GM12878 (cell line): ENCODE measurements around the gene LURAP1L.

Source experiments
- CTCF ChIP-seq, 3 experiments: IDR thresholded peaks in 2 of 3; conservative IDR thresholded peaks in 1 of 3; 2 replicates each; pipeline ENCODE4 v1.5.1; 2011; ENCODE audit warnings: low read depth in 3 of 3, low read length in 3 of 3, mild to moderate bottlenecking in 3 of 3, control low read depth in 2 of 3, moderate library complexity in 2 of 3, inconsistent platforms in 1 of 3, mixed read lengths in 1 of 3; ENCODE audit not compliant: control insufficient read depth in 2 of 3, insufficient read depth in 1 of 3; ENCODE audit errors: extremely low read depth in 1 of 3
- KDM1A ChIP-seq: fragments of 200-600 bp; sonication (generic); IDR thresholded peaks from 2 replicates; pipeline ENCODE4 v1.6.1; 2016; ENCODE audit warnings: borderline replicate concordance
- MXI1 ChIP-seq: fragments of 150-350 bp; IDR thresholded peaks from 2 replicates; pipeline ENCODE4 v1.6.1; 2011; ENCODE audit warnings: low read depth, mild to moderate bottlenecking, inconsistent platforms, low read length, improper control_type of control experiment
- MYC ChIP-seq: IDR thresholded peaks from 2 replicates; pipeline ENCODE4 v1.6.1; 2011; ENCODE audit warnings: mild to moderate bottlenecking, low read length, moderate library complexity, inconsistent platforms; ENCODE audit not compliant: insufficient read depth, insufficient replicate concordance, insufficient read length, severe bottlenecking
- POLR2A ChIP-seq: IDR thresholded peaks from 2 replicates; pipeline ENCODE4 v1.6.1; 2011; ENCODE audit warnings: low read depth, mild to moderate bottlenecking, low read length
- USF1 ChIP-seq: IDR thresholded peaks from 2 replicates; pipeline ENCODE4 v1.6.1; 2011; ENCODE audit warnings: borderline replicate concordance, low read depth, mild to moderate bottlenecking, moderate library complexity, mixed read lengths, low read length; ENCODE audit not compliant: insufficient read depth; ENCODE audit errors: extremely low read length
- ZZZ3 ChIP-seq: IDR thresholded peaks from 2 replicates; pipeline ENCODE4 v1.6.1; 2011; ENCODE audit warnings: low read depth; ENCODE audit not compliant: control insufficient read depth, insufficient read length
- TF ChIP-seq, protein P1 (sequence below): IDR thresholded peaks from 2 replicates; pipeline ENCODE4 v1.6.1; 2012; ENCODE audit warnings: improper control_type of control experiment, low read depth, low read length; ENCODE audit not compliant: insufficient replicate concordance
- TF ChIP-seq, protein P2 (sequence below): fragments of 150-350 bp; IDR thresholded peaks from 2 replicates; pipeline ENCODE4 v1.6.1; 2014; ENCODE audit warnings: mild to moderate bottlenecking, low read depth, low read length

DNA sequence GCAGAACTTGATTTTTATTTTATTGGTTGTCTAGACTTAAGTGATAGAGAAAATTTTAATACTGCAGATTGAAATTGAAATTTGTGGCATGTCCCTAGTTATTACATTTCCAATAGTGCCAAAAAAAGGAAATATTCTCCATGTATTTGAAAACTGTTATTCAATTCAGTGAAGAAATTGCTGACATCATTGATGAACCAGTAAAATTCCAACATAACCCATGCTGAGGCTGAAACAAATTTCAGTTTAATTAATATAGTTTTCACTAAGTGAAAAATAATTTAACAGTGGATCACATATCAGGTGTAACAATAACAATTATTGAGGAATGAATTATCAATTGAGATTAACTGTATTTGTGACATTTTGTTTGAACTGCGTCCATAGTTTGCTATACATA is 38.7 kb downstream of the LURAP1L start:
- no peak for TF ChIP-seq POLR2A
- TF ChIP-seq CTCF (IDR thresholded peaks at IDR 0.05 in 2 of 3, conservative IDR thresholded peaks at IDR 0.05 in 1 of 3; ENCODE audit: control insufficient read depth in 2 of 3, extremely low read depth in 1 of 3, insufficient read depth in 1 of 3, low read depth in 3 of 3, low read length in 3 of 3), result no peak
- TF ChIP-seq USF1, result no peak
- no peak for TF ChIP-seq MYC
- TF ChIP-seq MXI1, result no peak
- TF ChIP-seq ZZZ3, result no peak
- TF ChIP-seq, protein P1, sequence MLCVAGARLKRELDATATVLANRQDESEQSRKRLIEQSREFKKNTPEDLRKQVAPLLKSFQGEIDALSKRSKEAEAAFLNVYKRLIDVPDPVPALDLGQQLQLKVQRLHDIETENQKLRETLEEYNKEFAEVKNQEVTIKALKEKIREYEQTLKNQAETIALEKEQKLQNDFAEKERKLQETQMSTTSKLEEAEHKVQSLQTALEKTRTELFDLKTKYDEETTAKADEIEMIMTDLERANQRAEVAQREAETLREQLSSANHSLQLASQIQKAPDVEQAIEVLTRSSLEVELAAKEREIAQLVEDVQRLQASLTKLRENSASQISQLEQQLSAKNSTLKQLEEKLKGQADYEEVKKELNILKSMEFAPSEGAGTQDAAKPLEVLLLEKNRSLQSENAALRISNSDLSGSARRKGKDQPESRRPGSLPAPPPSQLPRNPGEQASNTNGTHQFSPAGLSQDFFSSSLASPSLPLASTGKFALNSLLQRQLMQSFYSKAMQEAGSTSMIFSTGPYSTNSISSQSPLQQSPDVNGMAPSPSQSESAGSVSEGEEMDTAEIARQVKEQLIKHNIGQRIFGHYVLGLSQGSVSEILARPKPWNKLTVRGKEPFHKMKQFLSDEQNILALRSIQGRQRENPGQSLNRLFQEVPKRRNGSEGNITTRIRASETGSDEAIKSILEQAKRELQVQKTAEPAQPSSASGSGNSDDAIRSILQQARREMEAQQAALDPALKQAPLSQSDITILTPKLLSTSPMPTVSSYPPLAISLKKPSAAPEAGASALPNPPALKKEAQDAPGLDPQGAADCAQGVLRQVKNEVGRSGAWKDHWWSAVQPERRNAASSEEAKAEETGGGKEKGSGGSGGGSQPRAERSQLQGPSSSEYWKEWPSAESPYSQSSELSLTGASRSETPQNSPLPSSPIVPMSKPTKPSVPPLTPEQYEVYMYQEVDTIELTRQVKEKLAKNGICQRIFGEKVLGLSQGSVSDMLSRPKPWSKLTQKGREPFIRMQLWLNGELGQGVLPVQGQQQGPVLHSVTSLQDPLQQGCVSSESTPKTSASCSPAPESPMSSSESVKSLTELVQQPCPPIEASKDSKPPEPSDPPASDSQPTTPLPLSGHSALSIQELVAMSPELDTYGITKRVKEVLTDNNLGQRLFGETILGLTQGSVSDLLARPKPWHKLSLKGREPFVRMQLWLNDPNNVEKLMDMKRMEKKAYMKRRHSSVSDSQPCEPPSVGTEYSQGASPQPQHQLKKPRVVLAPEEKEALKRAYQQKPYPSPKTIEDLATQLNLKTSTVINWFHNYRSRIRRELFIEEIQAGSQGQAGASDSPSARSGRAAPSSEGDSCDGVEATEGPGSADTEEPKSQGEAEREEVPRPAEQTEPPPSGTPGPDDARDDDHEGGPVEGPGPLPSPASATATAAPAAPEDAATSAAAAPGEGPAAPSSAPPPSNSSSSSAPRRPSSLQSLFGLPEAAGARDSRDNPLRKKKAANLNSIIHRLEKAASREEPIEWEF, result no peak
- no peak for TF ChIP-seq KDM1A
- TF ChIP-seq, protein P2, sequence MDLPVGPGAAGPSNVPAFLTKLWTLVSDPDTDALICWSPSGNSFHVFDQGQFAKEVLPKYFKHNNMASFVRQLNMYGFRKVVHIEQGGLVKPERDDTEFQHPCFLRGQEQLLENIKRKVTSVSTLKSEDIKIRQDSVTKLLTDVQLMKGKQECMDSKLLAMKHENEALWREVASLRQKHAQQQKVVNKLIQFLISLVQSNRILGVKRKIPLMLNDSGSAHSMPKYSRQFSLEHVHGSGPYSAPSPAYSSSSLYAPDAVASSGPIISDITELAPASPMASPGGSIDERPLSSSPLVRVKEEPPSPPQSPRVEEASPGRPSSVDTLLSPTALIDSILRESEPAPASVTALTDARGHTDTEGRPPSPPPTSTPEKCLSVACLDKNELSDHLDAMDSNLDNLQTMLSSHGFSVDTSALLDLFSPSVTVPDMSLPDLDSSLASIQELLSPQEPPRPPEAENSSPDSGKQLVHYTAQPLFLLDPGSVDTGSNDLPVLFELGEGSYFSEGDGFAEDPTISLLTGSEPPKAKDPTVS, result no peak
